GM10847 (cell line): ENCODE data around the gene SCO2.

ENCODE experiments used
- POLR2A ChIP-seq: IDR thresholded peaks from 2 replicates; pipeline ENCODE4 v1.6.1; 2011; ENCODE audit not compliant: insufficient read length; ENCODE audit errors: extremely low read depth

The SCO2 gene

DNA sequence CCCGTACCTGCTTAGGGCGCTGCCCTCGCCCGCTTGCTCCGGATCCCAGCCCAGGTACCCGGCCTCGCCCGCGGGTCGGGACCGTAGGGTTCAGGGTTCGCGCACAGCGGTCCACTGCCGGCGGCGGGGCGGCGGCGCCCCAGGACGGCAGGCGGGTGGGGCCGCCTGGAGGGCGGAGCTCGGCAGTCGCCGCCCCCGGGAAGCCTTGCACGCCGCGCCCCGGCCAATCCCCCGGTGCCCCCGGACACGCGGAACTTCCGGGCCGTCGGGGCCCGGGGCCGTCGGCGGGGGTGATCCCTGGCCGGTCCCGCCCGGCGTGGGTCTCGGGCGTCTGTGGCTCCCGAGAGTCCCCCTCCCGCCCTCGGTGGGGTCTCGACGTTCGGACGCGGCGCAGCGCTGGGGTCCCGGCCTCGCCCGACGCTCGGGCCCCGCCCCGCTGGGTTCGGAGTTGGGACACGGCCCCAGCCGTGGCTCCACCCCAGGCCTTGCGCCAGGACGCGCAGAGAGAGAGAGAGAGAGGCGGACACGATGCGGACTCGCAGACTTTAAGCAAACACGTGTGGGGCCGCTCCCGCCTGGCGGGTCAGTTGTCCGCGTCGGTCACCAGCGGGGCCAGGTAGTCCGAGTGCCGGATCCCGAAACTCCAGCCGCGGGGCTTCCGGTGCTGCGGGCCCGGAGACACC lies 4.6 kb upstream of the SCO2 start, which contains the start of gene TYMP:
Gene TYMP (minus strand): TSS at position 116 of the 683 bp plus-strand sequence. CDS start 303 bp downstream, outside the sequence.
- peak; percentile 60 for TF ChIP-seq POLR2A

- TF ChIP-seq POLR2A, result no peak
Observed at GRCh38 chr22:50529416-50529896, 4.1 kb upstream of the SCO2 start.

DNA sequence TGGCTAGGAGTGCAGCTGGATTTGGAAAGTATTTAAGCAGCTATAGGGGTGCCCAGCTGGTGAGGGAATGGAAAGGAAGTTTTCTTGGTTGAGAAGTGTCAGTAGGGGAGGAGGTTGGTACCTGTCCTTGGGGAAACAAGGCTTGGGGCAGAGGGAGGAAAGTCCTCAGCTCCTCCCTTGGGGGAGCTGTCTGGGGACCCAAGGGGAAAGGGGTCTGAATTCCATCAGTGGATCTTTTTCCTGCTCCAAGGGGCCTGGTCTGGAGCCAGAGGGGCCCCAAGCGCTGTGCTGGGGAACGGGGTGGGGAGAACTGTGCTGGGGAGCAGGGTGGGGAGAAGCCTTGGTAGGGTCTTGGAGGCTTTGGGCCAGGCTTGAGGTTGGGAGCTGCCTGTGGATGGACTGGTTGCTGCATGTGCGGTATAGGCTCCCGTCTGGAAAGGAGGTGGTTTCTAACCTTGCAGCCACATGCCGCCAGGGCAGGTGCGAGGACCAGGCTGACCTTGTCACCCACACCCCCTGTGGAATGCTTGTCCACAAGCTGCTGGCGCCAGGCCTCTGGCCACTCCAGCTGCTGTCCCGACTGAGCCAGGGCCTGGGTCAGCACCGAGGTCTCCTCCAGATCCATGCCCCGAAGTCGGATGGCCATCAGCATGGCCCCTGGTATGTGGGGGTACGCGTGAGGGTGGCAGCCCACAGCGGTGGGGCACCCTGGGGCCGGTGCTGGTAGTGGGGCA lies 3.5 kb upstream of the SCO2 start:
- peak; percentile 27 for TF ChIP-seq POLR2A

DNA sequence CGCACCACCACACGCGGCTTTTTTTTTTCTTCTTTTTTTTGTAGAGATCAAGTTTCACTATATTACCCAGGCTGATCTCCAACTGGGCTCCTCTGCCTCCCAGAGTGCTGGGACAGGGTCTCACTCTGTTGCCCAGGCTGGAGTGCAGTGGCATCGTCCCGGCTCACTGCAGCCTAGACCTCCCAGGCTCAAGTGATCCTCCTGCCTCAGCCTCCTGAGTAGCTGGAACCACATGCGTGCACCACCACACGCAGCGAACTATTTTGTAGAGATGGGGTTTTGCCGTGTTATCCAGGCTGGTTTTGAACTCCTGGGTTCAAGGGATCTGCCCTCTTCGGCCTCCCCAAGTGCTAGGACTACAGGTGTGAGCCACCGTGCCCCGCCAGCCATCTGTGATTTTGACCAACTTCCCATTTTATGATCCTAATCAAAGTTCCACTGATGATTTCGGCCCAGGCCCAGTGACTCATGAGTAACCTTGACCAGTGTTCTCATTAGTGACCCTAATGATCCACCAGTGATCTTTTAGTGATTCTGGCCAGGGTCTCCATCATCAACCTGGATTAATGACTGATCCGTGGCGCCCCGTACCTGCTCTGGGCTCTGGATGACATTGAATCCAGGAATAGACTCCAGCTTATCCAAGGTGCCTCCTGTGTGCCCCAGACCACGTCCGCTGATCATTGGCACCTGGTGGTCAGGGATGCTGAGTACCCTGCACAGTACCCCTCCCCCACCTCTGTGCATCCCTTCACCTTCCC lies 2.7 kb upstream of the SCO2 start:
- peak; percentile 14 for TF ChIP-seq POLR2A

GRCh38 chr22:50526834-50527801 lies 1.7 kb upstream of the SCO2 start:
- peak; percentile 50 for TF ChIP-seq POLR2A

DNA sequence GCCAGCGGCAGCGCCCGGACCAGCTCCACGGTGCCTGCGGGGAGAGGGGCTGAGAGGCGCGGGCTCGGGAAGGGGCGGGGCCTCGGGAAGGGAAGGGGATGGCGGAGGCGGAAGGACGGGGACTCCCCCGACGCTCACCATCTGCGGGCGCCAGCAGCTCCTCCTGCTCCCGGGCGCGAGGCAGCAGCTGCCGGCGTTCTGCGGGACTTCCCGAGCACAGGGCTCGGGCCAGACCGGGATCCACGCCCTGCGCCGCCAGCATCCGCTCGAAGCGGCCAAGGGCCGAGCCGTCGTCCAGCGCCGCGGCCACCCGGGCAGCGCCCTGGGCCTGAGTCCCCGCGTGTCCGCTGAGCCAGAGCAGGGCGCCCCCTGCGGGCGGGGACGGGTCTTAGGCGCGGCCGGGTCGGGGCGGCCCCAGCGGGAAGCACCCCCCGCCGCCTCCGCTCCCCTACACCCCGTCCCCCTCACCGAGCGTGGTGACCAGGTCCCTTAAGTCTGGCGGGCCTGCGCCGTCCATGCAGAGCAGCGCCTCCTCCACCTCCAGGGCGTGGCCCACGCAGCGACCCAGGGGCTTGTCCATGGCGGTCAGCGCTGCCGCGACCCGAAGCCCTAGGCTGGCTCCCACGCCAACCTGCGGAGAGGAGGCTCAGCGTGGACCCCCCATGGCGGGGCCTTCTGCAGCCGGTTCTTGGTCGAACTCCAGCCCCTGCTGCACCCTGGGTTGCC lies 873 bp upstream of the SCO2 start:
- TF ChIP-seq POLR2A, result peak; percentile 15

DNA sequence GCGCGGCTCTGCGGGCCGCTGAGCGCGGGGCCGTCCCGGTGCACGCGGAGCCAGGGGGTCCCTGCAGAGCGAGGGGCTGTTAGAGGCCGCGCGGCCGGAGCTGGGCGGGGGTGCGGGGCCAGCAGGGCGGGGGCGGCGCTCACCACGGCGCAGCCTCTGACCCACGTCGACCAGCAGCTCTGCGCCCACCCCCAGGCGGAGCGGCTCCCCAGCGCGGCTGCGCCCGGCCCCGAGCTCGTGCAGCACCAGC lies 385 bp upstream of the SCO2 start:
- TF ChIP-seq POLR2A, result no peak

DNA sequence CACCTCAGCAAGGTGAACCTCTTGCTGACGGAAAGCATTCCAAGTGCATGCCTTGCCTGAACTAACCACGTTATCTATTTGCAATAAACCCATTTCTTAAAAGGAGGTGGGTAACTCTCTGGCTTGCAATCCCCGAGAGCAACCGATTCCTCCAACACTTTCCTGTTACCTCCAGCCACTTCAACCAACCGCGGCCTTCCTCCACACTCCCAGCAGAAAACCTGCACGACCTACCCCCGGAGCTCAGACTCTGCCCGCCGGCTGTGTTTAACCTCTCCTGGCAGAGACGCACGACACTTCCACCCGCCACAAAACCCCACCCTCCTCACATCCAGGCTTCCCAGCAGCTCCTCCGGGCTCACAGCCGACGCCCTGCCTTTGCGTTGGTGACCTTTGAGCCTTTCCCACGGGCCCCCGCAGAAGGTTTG lies 708 bp downstream of the SCO2 start:
- no peak for TF ChIP-seq POLR2A

GRCh38 chr22:50523806-50524675 lies 1.4 kb downstream of the SCO2 start:
- TF ChIP-seq POLR2A, result no peak

GRCh38 chr22:50523458-50523805 lies 2.0 kb downstream of the SCO2 start:
- TF ChIP-seq POLR2A, result no peak

DNA sequence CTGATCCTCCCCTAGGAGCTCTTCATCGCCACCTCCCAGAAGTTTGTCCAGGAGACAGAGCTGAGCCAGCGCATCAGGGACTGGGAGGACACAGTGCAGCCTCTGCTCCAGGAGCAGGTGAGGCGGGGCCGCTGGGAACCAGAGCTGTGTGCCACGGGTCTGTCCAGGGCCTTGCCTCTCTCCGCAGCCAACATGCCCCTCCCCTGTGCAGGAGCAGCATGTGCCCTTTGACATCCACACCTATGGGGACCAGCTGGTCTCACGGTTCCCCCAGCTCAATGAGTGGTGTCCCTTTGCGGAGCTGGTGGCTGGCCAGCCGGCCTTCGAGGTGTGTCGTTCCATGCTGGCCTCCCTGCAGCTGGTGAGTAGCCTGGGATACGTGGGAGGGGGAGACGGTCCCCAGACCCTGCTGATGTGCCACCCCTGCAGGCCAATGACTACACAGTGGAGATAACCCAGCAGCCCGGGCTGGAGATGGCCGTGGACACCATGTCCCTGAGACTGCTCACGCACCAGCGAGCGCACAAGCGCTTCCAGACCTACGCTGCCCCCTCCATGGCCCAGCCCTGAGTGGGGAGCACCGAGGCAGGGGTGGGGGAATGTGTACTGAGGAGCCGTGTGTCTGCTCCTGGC lies 2.5 kb downstream of the SCO2 start:
- TF ChIP-seq POLR2A, result no peak

- no peak for TF ChIP-seq POLR2A
Observed at GRCh38 chr22:50522208-50522805, 3.1 kb downstream of the SCO2 start.
